Liver (tissue), 9 donors: ENCODE measurements around the gene GRIK1. TPM values are rescaled to one million over a fixed set of nuclear protein-coding genes. Genes with fewer than 3 reads are reported as not detected.

Experiments used
- DNase-seq: peaks from one replicate; pipeline ENCODE4 v3.0.0-alpha.2; 2017; ENCODE audit warnings: low spot score
- H3K27ac ChIP-seq, 2 donors: one replicate each; pipeline ENCODE4 v1.7.0; 2013; ENCODE audit warnings: inconsistent platforms in 2 of 2, low read length in 2 of 2, control low read depth in 1 of 2, low read depth in 1 of 2, mild to moderate bottlenecking in 1 of 2
- H3K27me3 ChIP-seq, 4 donors: one replicate each; pipeline versions ENCODE4 v1.6.1 to v1.7.0; 2013; ENCODE audit warnings: low read length in 3 of 4, inconsistent platforms in 1 of 4, mild to moderate bottlenecking in 1 of 4, moderate library complexity in 1 of 4; ENCODE audit not compliant: control insufficient read depth in 4 of 4, insufficient read depth in 4 of 4
- H3K36me3 ChIP-seq, 4 donors: one replicate each; pipeline versions ENCODE4 v1.6.1 to v1.7.0; 2013; ENCODE audit warnings: low read length in 3 of 4, mild to moderate bottlenecking in 3 of 4, low read depth in 1 of 4, moderate library complexity in 1 of 4; ENCODE audit not compliant: control insufficient read depth in 4 of 4, insufficient read depth in 3 of 4
- H3K4me1 ChIP-seq, 4 donors: one replicate each; pipeline versions ENCODE4 v1.6.1 to v1.7.0; 2013; ENCODE audit warnings: low read length in 3 of 4, mild to moderate bottlenecking in 3 of 4, moderate library complexity in 1 of 4; ENCODE audit not compliant: control insufficient read depth in 4 of 4, insufficient read depth in 4 of 4
- H3K4me3 ChIP-seq, 3 donors: one replicate each; pipeline versions ENCODE4 v1.6.1 to v1.7.0; 2013; ENCODE audit warnings: low read length in 3 of 3, control low read depth in 1 of 3, low read depth in 1 of 3, mild to moderate bottlenecking in 1 of 3
- H3K9ac ChIP-seq, 2 donors: one replicate each; pipeline ENCODE4 v1.7.0; 2013; ENCODE audit warnings: low read length in 2 of 2, mild to moderate bottlenecking in 2 of 2, moderate library complexity in 2 of 2, control low read depth in 1 of 2, low read depth in 1 of 2
- H3K9me3 ChIP-seq, 4 donors: one replicate each; pipeline versions ENCODE4 v1.6.1 to v1.7.0; 2013; ENCODE audit warnings: low read length in 3 of 4; ENCODE audit not compliant: control insufficient read depth in 4 of 4
- EGR1 ChIP-seq, 2 donors: IDR thresholded peaks; 2 replicates each; pipeline ENCODE4 v1.6.1; 2016 to 2018; ENCODE audit warnings: antibody characterized with exemption in 2 of 2, low read depth in 2 of 2
- FOXA1 ChIP-seq: IDR thresholded peaks from 2 replicates; pipeline ENCODE4 v1.6.1; 2016; ENCODE audit warnings: antibody characterized with exemption
- FOXA2 ChIP-seq: IDR thresholded peaks from 2 replicates; pipeline ENCODE4 v1.6.1; 2016; ENCODE audit warnings: antibody characterized with exemption
- GABPA ChIP-seq, 2 donors: IDR thresholded peaks in 1 of 2; conservative IDR thresholded peaks in 1 of 2; 2 replicates each; pipeline ENCODE4 v1.6.1; 2016; ENCODE audit warnings: antibody characterized with exemption in 2 of 2, mild to moderate bottlenecking in 1 of 2, moderate library complexity in 1 of 2
- HNF4A ChIP-seq, 2 donors: conservative IDR thresholded peaks; 2 replicates each; pipeline ENCODE4 v1.6.1; 2016; ENCODE audit warnings: antibody characterized with exemption in 2 of 2, mild to moderate bottlenecking in 2 of 2
- HNF4G ChIP-seq: IDR thresholded peaks from 2 replicates; pipeline ENCODE4 v1.6.1; 2016; ENCODE audit warnings: antibody characterized with exemption
- JUND ChIP-seq, 2 donors: IDR thresholded peaks; 2 replicates each; pipeline ENCODE4 v1.6.1; 2016; ENCODE audit warnings: antibody characterized with exemption in 2 of 2
- NR2F2 ChIP-seq: IDR thresholded peaks from 2 replicates; pipeline ENCODE4 v1.6.1; 2016; ENCODE audit warnings: antibody characterized with exemption
- RAD21 ChIP-seq, 2 donors: IDR thresholded peaks; 2 replicates each; pipeline ENCODE4 v1.6.1; 2016; ENCODE audit warnings: antibody characterized with exemption in 2 of 2, mild to moderate bottlenecking in 2 of 2
- SP1 ChIP-seq: IDR thresholded peaks from 2 replicates; pipeline ENCODE4 v1.6.1; 2018; ENCODE audit warnings: antibody characterized with exemption, mild to moderate bottlenecking
- TAF1 ChIP-seq: conservative IDR thresholded peaks from 2 replicates; pipeline ENCODE4 v1.6.1; 2016; ENCODE audit warnings: antibody characterized with exemption, mild to moderate bottlenecking
- YY1 ChIP-seq: IDR thresholded peaks from 2 replicates; pipeline ENCODE4 v1.6.1; 2016; ENCODE audit warnings: antibody characterized with exemption, mild to moderate bottlenecking
- WGBS: extraction: QIAGEN DNeasy Blood & Tissue Kit; methylation state at CpG from one replicate; pipeline ENCODE4 v1.1.7; 2013; 5-methylcytosine and 5-hydroxymethylcytosine counted together
- polyA plus RNA-seq, 2 donors: library from polyadenylated mRNA; stranded (reverse) in 1 of 2; unstranded in 1 of 2; fragments of 200-250 nt in 1 of 2; fragments of >200 nt in 1 of 2; fragmentation: Nextera tagmentation in 1 of 2; extraction: Ambion mirVana in 1 of 2; gene quantifications; one replicate each; pipeline versions ENCODE4 v1.2.1 to v1.2.3, GENCODE V29; 2013 to 2015
- total RNA-seq, 2 donors: library from RNA; depleted of rRNA; stranded (reverse); fragments of >200 nt; gene quantifications; one replicate each; pipeline ENCODE4 v1.2.3, GENCODE V29; 2014
- TF ChIP-seq, protein P1 (sequence below): IDR thresholded peaks from 2 replicates; pipeline ENCODE4 v1.6.1; 2016; ENCODE audit warnings: antibody characterized with exemption
- TF ChIP-seq, protein P2 (sequence below): IDR thresholded peaks from 2 replicates; pipeline ENCODE4 v1.6.1; 2016; ENCODE audit warnings: antibody characterized with exemption, mild to moderate bottlenecking
- TF ChIP-seq, protein P3 (sequence below): IDR thresholded peaks from 2 replicates; pipeline ENCODE4 v1.6.1; 2016; ENCODE audit warnings: antibody characterized with exemption
- TF ChIP-seq, protein P4 (sequence below): IDR thresholded peaks from 2 replicates; pipeline ENCODE4 v1.6.1; 2016; ENCODE audit warnings: antibody characterized with exemption
- TF ChIP-seq, protein P5 (sequence below): fragments of 150-350 bp; IDR thresholded peaks from 2 replicates; pipeline ENCODE4 v1.5.1; 2017; ENCODE audit warnings: improper control_type of control experiment, low read depth, low read length; ENCODE audit not compliant: missing input control
- donor health status: healthy.
- donor health status: healthy.
- donor health status: healthy.
- donor health status: healthy.
- donor health status: healthy.

Gene GRIK1
- total and polyA plus RNA-seq, 4 donors, result 0.02 to 0.14 (median 0.05) TPM; not detected in 1

DNA sequence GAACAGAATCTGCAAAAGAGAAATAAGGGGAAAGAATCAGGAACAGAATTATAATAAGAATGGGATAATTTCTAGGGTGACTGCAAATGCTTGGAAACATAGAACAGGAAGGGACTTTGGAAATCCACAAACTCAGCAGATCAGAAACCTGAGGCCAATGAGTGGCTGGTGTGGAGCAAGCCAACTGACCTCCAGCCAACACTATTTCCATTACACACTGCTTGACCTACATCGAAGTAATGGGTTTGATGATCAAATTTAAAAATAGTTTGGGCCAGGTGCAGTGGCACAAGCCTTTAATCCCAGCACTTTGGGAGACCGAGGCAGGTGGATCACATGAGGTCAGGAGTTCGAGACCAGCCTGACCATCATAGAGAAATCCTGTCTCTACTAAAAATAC is 284.9 kb downstream of the GRIK1 start (continued):
- TF ChIP-seq, protein P1, sequence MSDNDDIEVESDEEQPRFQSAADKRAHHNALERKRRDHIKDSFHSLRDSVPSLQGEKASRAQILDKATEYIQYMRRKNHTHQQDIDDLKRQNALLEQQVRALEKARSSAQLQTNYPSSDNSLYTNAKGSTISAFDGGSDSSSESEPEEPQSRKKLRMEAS, result no peak

DNA sequence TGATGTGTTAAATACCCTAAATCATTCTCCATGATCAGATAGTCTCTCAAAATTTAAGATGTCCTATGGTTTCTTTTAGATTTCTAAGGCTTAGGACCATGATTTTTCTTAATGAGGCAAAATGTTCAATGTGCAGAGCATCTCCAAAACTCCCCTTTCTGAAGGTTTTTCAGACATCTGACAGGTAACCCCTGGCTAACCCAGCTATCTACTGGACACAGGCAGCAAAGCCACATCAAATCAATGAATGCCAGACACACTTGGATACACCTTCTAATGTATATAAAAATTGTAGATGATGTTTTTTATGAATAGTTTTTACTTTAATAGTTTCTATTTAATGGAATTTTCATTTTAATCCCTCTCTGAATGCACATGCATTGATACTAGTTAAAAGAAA is 285.6 kb downstream of the GRIK1 start:
- Histone ChIP-seq H3K36me3 (no peaks in the 10 kb centered on the region), H3K9ac (no peak overlapping the region), H3K9me3 (no peaks in the 10 kb centered on the region), H3K4me1 (no peaks in the 10 kb centered on the region), H3K27ac (no peak overlapping the region), H3K27me3 (no peaks in the 10 kb centered on the region), H3K4me3 (no peak overlapping the region)
- DNase-seq, result no peak
- TF ChIP-seq GABPA (IDR thresholded peaks at IDR 0.05 in 1 of 2, conservative IDR thresholded peaks at IDR 0.05 in 1 of 2), result no peak
- no peak for TF ChIP-seq HNF4G
- TF ChIP-seq SP1, result no peak
- no peak for TF ChIP-seq YY1
- TF ChIP-seq, protein P1, result no peak
- TF ChIP-seq, protein P2, sequence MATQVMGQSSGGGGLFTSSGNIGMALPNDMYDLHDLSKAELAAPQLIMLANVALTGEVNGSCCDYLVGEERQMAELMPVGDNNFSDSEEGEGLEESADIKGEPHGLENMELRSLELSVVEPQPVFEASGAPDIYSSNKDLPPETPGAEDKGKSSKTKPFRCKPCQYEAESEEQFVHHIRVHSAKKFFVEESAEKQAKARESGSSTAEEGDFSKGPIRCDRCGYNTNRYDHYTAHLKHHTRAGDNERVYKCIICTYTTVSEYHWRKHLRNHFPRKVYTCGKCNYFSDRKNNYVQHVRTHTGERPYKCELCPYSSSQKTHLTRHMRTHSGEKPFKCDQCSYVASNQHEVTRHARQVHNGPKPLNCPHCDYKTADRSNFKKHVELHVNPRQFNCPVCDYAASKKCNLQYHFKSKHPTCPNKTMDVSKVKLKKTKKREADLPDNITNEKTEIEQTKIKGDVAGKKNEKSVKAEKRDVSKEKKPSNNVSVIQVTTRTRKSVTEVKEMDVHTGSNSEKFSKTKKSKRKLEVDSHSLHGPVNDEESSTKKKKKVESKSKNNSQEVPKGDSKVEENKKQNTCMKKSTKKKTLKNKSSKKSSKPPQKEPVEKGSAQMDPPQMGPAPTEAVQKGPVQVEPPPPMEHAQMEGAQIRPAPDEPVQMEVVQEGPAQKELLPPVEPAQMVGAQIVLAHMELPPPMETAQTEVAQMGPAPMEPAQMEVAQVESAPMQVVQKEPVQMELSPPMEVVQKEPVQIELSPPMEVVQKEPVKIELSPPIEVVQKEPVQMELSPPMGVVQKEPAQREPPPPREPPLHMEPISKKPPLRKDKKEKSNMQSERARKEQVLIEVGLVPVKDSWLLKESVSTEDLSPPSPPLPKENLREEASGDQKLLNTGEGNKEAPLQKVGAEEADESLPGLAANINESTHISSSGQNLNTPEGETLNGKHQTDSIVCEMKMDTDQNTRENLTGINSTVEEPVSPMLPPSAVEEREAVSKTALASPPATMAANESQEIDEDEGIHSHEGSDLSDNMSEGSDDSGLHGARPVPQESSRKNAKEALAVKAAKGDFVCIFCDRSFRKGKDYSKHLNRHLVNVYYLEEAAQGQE, result no peak
- TF ChIP-seq, protein P3, sequence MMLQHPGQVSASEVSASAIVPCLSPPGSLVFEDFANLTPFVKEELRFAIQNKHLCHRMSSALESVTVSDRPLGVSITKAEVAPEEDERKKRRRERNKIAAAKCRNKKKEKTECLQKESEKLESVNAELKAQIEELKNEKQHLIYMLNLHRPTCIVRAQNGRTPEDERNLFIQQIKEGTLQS, result no peak
- no peak for TF ChIP-seq NR2F2
- no peak for TF ChIP-seq HNF4A (conservative IDR thresholded peaks at IDR 0.05)
- no peak for TF ChIP-seq EGR1 (IDR thresholded peaks at IDR 0.05; ENCODE audit: low read depth in 2 of 2)
- TF ChIP-seq, protein P4, sequence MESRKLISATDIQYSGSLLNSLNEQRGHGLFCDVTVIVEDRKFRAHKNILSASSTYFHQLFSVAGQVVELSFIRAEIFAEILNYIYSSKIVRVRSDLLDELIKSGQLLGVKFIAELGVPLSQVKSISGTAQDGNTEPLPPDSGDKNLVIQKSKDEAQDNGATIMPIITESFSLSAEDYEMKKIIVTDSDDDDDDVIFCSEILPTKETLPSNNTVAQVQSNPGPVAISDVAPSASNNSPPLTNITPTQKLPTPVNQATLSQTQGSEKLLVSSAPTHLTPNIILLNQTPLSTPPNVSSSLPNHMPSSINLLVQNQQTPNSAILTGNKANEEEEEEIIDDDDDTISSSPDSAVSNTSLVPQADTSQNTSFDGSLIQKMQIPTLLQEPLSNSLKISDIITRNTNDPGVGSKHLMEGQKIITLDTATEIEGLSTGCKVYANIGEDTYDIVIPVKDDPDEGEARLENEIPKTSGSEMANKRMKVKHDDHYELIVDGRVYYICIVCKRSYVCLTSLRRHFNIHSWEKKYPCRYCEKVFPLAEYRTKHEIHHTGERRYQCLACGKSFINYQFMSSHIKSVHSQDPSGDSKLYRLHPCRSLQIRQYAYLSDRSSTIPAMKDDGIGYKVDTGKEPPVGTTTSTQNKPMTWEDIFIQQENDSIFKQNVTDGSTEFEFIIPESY, result no peak
- no peak for TF ChIP-seq FOXA2

DNA sequence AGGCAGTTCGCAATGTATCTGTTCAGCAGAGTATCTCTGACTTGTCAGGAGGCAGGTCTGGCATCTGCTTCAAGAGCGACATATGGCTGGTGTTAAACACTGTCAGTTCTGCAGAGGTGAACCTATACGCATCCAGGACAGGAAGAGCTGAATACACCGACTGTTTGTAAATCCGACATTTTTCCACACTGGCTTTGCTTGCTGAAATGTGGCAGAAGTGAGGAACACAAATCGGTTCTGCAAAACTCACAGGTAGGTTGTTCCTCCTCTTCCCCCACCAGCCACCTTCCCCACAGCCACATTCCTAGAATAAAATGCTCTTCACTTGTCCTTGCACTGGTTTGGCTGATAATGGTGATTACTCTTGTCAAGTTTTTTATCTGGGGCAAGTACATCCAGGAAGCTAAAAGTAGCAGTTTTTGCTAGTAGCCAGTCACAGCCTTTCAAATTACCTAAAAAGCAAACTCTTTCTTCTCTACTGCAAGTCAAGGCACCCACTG is 289.2 kb downstream of the GRIK1 start:
- DNase-seq, result no peak
- Histone ChIP-seq H3K4me1 (no peaks in the 10 kb centered on the region), H3K27me3 (no peaks in the 10 kb centered on the region), H3K27ac (no peak overlapping the region), H3K9ac (no peak overlapping the region), H3K9me3 (no peaks in the 10 kb centered on the region), H3K36me3 (no peaks in the 10 kb centered on the region), H3K4me3 (no peak overlapping the region)
- WGBS, result 92% methylated on average over 6 of the region's 6 CpGs
- TF ChIP-seq, protein P5, sequence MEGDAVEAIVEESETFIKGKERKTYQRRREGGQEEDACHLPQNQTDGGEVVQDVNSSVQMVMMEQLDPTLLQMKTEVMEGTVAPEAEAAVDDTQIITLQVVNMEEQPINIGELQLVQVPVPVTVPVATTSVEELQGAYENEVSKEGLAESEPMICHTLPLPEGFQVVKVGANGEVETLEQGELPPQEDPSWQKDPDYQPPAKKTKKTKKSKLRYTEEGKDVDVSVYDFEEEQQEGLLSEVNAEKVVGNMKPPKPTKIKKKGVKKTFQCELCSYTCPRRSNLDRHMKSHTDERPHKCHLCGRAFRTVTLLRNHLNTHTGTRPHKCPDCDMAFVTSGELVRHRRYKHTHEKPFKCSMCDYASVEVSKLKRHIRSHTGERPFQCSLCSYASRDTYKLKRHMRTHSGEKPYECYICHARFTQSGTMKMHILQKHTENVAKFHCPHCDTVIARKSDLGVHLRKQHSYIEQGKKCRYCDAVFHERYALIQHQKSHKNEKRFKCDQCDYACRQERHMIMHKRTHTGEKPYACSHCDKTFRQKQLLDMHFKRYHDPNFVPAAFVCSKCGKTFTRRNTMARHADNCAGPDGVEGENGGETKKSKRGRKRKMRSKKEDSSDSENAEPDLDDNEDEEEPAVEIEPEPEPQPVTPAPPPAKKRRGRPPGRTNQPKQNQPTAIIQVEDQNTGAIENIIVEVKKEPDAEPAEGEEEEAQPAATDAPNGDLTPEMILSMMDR, result no peak
- no peak for TF ChIP-seq SP1
- no peak for TF ChIP-seq TAF1
- no peak for TF ChIP-seq EGR1 (IDR thresholded peaks at IDR 0.05; ENCODE audit: low read depth in 2 of 2)
- no peak for TF ChIP-seq HNF4A (conservative IDR thresholded peaks at IDR 0.05)
- TF ChIP-seq JUND (IDR thresholded peaks at IDR 0.05), result no peak
- no peak for TF ChIP-seq GABPA (IDR thresholded peaks at IDR 0.05 in 1 of 2, conservative IDR thresholded peaks at IDR 0.05 in 1 of 2)
- TF ChIP-seq YY1, result no peak
- TF ChIP-seq, protein P1, result no peak
- no peak for TF ChIP-seq RAD21 (IDR thresholded peaks at IDR 0.05)
- no peak for TF ChIP-seq NR2F2
- TF ChIP-seq, protein P2, result no peak
- no peak for TF ChIP-seq HNF4G
- TF ChIP-seq FOXA2, result no peak
- TF ChIP-seq FOXA1, result no peak
